H9 (cell line): ENCODE results near the gene ZNF57. TPM values are rescaled to one million over a fixed set of nuclear protein-coding genes. Genes with fewer than 3 reads are reported as not detected.

Experiments
- DNase-seq: peaks from one replicate; pipeline ENCODE4 v3.0.0-alpha.2; 2017
- H2AFZ ChIP-seq: one replicate; pipeline ENCODE4 v1.6.1; 2013; ENCODE audit warnings: mild to moderate bottlenecking, low read length, control low read depth, moderate library complexity
- H2AK5ac ChIP-seq: 2 replicates; pipeline ENCODE4 v1.6.1; 2013; ENCODE audit warnings: low read length, control low read depth, mixed read lengths; ENCODE audit not compliant: insufficient read length
- H2BK120ac ChIP-seq: one replicate; pipeline ENCODE4 v1.6.1; 2013; ENCODE audit warnings: low read depth, mild to moderate bottlenecking, low read length, control low read depth, inconsistent platforms; ENCODE audit not compliant: poor library complexity, severe bottlenecking
- H2BK12ac ChIP-seq: 2 replicates; pipeline ENCODE4 v1.6.1; 2013; ENCODE audit warnings: low read length, control low read depth, mixed read lengths, low read depth; ENCODE audit not compliant: insufficient read length
- H2BK15ac ChIP-seq: 2 replicates; pipeline ENCODE4 v1.6.1; 2013; ENCODE audit warnings: low read depth, low read length, control low read depth
- H2BK20ac ChIP-seq: one replicate; pipeline ENCODE4 v1.6.1; 2013; ENCODE audit warnings: low read depth, mild to moderate bottlenecking, low read length, control low read depth, inconsistent platforms; ENCODE audit not compliant: poor library complexity, severe bottlenecking
- H2BK5ac ChIP-seq: 2 replicates; pipeline ENCODE4 v1.6.1; 2013; ENCODE audit warnings: low read length, control low read depth, mixed read lengths; ENCODE audit not compliant: insufficient read length
- H3K14ac ChIP-seq: 2 replicates; pipeline ENCODE4 v1.6.1; 2013; ENCODE audit warnings: low read length, control low read depth; ENCODE audit not compliant: insufficient read depth
- H3K18ac ChIP-seq: 2 replicates; pipeline ENCODE4 v1.6.1; 2013; ENCODE audit warnings: low read depth, mild to moderate bottlenecking, mixed read lengths, low read length, control low read depth; ENCODE audit not compliant: insufficient read length
- H3K23ac ChIP-seq: 2 replicates; pipeline ENCODE4 v1.6.1; 2013; ENCODE audit warnings: low read length, control low read depth, mixed read lengths, low read depth; ENCODE audit not compliant: insufficient read length
- H3K23me2 ChIP-seq: 2 replicates; pipeline ENCODE4 v1.6.1; 2013; ENCODE audit warnings: low read depth, mild to moderate bottlenecking, mixed read lengths, low read length, control low read depth; ENCODE audit not compliant: insufficient read length, poor library complexity, severe bottlenecking
- H3K27ac ChIP-seq: 2 replicates; pipeline ENCODE4 v1.5.1; 2013; ENCODE audit warnings: low read length, control low read depth, mixed read lengths, low read depth; ENCODE audit not compliant: insufficient read length
- H3K27me3 ChIP-seq: 2 replicates; pipeline ENCODE4 v1.6.1; 2013; ENCODE audit warnings: low read length, control low read depth, inconsistent platforms; ENCODE audit not compliant: insufficient read depth
- H3K4ac ChIP-seq: 2 replicates; pipeline ENCODE4 v1.6.1; 2013; ENCODE audit warnings: low read depth, mild to moderate bottlenecking, control low read depth, inconsistent platforms, low read length, moderate library complexity
- H3K4me1 ChIP-seq: 2 replicates; pipeline ENCODE4 v1.6.1; 2013; ENCODE audit warnings: low read length, control low read depth, inconsistent platforms; ENCODE audit not compliant: insufficient read depth
- H3K4me2 ChIP-seq: 2 replicates; pipeline ENCODE4 v1.6.1; 2013; ENCODE audit warnings: low read length, control low read depth, mixed read lengths; ENCODE audit not compliant: insufficient read length, insufficient read depth
- H3K56ac ChIP-seq: 2 replicates; pipeline ENCODE4 v1.6.1; 2013; ENCODE audit warnings: low read depth, mild to moderate bottlenecking, mixed read lengths, low read length, control low read depth; ENCODE audit not compliant: insufficient read length
- H3K79me1 ChIP-seq: 2 replicates; pipeline ENCODE4 v1.6.1; 2013; ENCODE audit warnings: low read depth, mild to moderate bottlenecking, moderate library complexity, low read length, control low read depth, inconsistent platforms; ENCODE audit not compliant: insufficient read depth, poor library complexity, severe bottlenecking
- H3K79me2 ChIP-seq: 2 replicates; pipeline ENCODE4 v1.6.1; 2013; ENCODE audit warnings: low read length, control low read depth, inconsistent platforms; ENCODE audit not compliant: insufficient read depth
- H3K9ac ChIP-seq: 2 replicates; pipeline ENCODE4 v1.6.1; 2013; ENCODE audit warnings: low read length, control low read depth, mixed read lengths; ENCODE audit not compliant: insufficient read length; ENCODE audit errors: extremely low read depth
- H3K9me3 ChIP-seq: one replicate; pipeline ENCODE4 v1.6.1; 2013; ENCODE audit warnings: low read depth, low read length, inconsistent platforms; ENCODE audit not compliant: control insufficient read depth
- H3T11ph ChIP-seq: one replicate; pipeline ENCODE4 v1.6.1; 2013; ENCODE audit warnings: mild to moderate bottlenecking, low read length, control low read depth, inconsistent platforms
- H4K20me1 ChIP-seq: one replicate; pipeline ENCODE4 v1.6.1; 2013; ENCODE audit not compliant: control insufficient read depth, insufficient read length, insufficient read depth
- H4K5ac ChIP-seq: 2 replicates; pipeline ENCODE4 v1.6.1; 2013; ENCODE audit warnings: low read depth, mild to moderate bottlenecking, mixed read lengths, low read length, control low read depth; ENCODE audit not compliant: insufficient read length
- H4K8ac ChIP-seq: replicated peaks from 2 replicates; pipeline ENCODE4 v1.6.1; 2013; ENCODE audit warnings: low read length, control low read depth, mixed read lengths, low read depth; ENCODE audit not compliant: insufficient read length
- H4K91ac ChIP-seq: 2 replicates; pipeline ENCODE4 v1.6.1; 2013; ENCODE audit warnings: low read depth, mild to moderate bottlenecking, moderate library complexity, mixed read lengths, low read length, control low read depth; ENCODE audit not compliant: insufficient read length
- H3K27ac Mint-ChIP-seq, 3 experiments: 2 replicates in 2 of 3; 3 replicates in 1 of 3; pipeline ENCODE4 v1.8.0; 2020 to 2021; ENCODE audit warnings: mixed read lengths in 3 of 3, mild to moderate bottlenecking in 1 of 3, moderate library complexity in 1 of 3
- H3K27me3 Mint-ChIP-seq: 2 replicates; pipeline ENCODE4 v1.8.0; 2021; ENCODE audit warnings: low read depth, mild to moderate bottlenecking, moderate library complexity, mixed read lengths
- H3K36me3 Mint-ChIP-seq, 3 experiments: 2 replicates in 2 of 3; 3 replicates in 1 of 3; pipeline ENCODE4 v1.8.0; 2020 to 2021; ENCODE audit warnings: low read depth in 3 of 3, mixed read lengths in 3 of 3; ENCODE audit not compliant: insufficient read depth in 1 of 3
- H3K4me1 Mint-ChIP-seq, 2 experiments: 2 replicates each; pipeline ENCODE4 v1.8.0; 2020; ENCODE audit warnings: mixed read lengths in 2 of 2
- H3K4me3 Mint-ChIP-seq, 2 experiments: 2 replicates in 1 of 2; 3 replicates in 1 of 2; pipeline ENCODE4 v1.8.0; 2020 to 2021; ENCODE audit warnings: mild to moderate bottlenecking in 2 of 2, mixed read lengths in 2 of 2, moderate library complexity in 1 of 2
- H3K9me3 Mint-ChIP-seq, 2 experiments: 2 replicates in 1 of 2; 3 replicates in 1 of 2; pipeline ENCODE4 v1.8.0; 2020; ENCODE audit warnings: mild to moderate bottlenecking in 2 of 2, mixed read lengths in 2 of 2, moderate library complexity in 1 of 2
- WGBS: extraction: QIAGEN DNeasy Blood & Tissue Kit; methylation state at CpG from one replicate; pipeline ENCODE4 v1.1.7; 2013; ENCODE audit warnings: missing lambda C conversion rate, low lambda C conversion rate, mixed read lengths; ENCODE audit not compliant: insufficient read length; ENCODE audit errors: extremely low coverage; 5-methylcytosine and 5-hydroxymethylcytosine counted together
- total RNA-seq: library from RNA; stranded (reverse); gene quantifications from 2 replicates; pipeline ENCODE4 v1.2.1, GENCODE V29; 2021
- TF ChIP-seq, protein P1 (sequence below): fragments of 200-600 bp; sonication (generic); conservative IDR thresholded peaks from 3 replicates; pipeline ENCODE4 v1.8.0; 2021; ENCODE audit warnings: antibody characterized with exemption, mild to moderate bottlenecking

Gene ZNF57
- total RNA-seq, 1 experiment from 2014 or later = 7.8 TPM

DNA sequence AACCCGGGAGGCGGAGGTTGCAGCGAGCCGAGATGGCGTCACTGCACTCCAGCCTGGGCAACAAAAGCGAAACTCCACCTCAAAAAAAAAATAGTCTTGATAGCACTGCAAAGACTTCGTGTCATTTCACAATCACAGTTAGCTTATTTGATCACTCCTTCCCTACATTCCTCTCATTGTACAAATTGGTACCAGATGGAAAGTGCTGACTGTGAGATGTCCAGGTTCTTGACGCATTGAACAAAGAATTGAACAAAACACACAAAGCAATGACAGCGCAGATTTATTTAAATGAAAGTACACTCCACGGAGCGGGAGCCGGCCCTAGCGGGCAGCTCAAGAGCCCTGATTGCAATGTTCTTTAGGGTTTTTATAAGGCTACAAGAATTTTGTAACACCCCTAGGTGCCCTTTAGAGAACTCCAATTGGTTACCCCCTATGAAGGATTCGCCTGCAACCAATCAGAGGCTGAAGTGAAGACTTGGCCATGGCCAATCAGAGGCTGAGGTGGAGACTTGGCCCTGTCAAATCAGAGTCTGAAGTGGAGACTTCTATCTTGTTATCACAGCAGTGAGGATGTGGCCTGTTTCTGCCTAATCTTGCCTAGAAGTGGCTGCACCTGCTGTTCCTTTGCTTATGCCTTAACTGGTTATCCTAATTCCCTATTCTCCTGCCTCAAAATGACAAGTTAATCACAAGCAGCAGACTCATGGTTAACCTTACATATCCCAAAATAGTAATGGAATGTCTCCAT, 16.9 kb upstream of the ZNF57 start:
- Mint-ChIP-seq H3K9me3 (peaks cover 34% of the 10 kb centered on the region in 2 experiments), H3K36me3 (peaks cover 0 to 3% (median 0%) of the 10 kb centered on the region in 3 experiments; a peak in 2 of 7 replicates), H3K4me3 (no peak overlapping the region), H3K27me3 (peaks cover 7% of the 10 kb centered on the region), H3K4me1 (peaks cover 7 to 8% of the 10 kb centered on the region in 2 experiments), H3K27ac (no peak overlapping the region)
- H2BK5ac ChIP-seq = no peak overlapping the region
- H3K23me2 ChIP-seq = no peaks in the 10 kb centered on the region
- H3K9me3 ChIP-seq = peaks cover 9% of the 10 kb centered on the region
- H3K14ac ChIP-seq = no peak overlapping the region
- DNase-seq = no peak
- H3K27me3 ChIP-seq = no peaks in the 10 kb centered on the region
- no peak overlapping the region for H2BK15ac ChIP-seq
- H3K27ac ChIP-seq = no peak overlapping the region
- no CpG with 5 or more reads among the region's 14 CpGs for WGBS
- H3K79me1 ChIP-seq = no peaks in the 10 kb centered on the region
- no peak overlapping the region for H2BK12ac ChIP-seq
- H4K5ac ChIP-seq = no peak overlapping the region
- no peak overlapping the region for H4K91ac ChIP-seq
- H3K23ac ChIP-seq = no peak overlapping the region
- H3K4ac ChIP-seq = no peak overlapping the region
- no peak overlapping the region for H4K8ac ChIP-seq
- no peak overlapping the region for H3T11ph ChIP-seq
- H2BK120ac ChIP-seq = no peak overlapping the region
- no peak overlapping the region for H2BK20ac ChIP-seq
- no peaks in the 10 kb centered on the region; the same call in 1 of the 2 replicates for H3K4me1 ChIP-seq
- no peak overlapping the region for H3K9ac ChIP-seq
- H3K56ac ChIP-seq = no peak overlapping the region
- no peak overlapping the region for H2AK5ac ChIP-seq
- no peaks in the 10 kb centered on the region for H4K20me1 ChIP-seq
- H3K4me2 ChIP-seq = no peak overlapping the region
- H2AFZ ChIP-seq = no peak overlapping the region
- no peaks in the 10 kb centered on the region for H3K79me2 ChIP-seq
- TF ChIP-seq, protein P1, sequence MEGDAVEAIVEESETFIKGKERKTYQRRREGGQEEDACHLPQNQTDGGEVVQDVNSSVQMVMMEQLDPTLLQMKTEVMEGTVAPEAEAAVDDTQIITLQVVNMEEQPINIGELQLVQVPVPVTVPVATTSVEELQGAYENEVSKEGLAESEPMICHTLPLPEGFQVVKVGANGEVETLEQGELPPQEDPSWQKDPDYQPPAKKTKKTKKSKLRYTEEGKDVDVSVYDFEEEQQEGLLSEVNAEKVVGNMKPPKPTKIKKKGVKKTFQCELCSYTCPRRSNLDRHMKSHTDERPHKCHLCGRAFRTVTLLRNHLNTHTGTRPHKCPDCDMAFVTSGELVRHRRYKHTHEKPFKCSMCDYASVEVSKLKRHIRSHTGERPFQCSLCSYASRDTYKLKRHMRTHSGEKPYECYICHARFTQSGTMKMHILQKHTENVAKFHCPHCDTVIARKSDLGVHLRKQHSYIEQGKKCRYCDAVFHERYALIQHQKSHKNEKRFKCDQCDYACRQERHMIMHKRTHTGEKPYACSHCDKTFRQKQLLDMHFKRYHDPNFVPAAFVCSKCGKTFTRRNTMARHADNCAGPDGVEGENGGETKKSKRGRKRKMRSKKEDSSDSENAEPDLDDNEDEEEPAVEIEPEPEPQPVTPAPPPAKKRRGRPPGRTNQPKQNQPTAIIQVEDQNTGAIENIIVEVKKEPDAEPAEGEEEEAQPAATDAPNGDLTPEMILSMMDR = no peak
- no peak overlapping the region for H3K18ac ChIP-seq
